A549 (cell line): Measurements from ENCODE around the gene C10orf105.

Source experiments
- HDAC2 ChIP-seq: fragments of 200-600 bp; sonication (generic); IDR thresholded peaks from 2 replicates; pipeline ENCODE4 v1.6.1; 2016
- TF ChIP-seq, protein P1 (sequence below): fragments of >200 bp; sonication (Bioruptor Twin); formaldehyde crosslinking; IDR thresholded peaks from 3 replicates; pipeline ENCODE4 v1.5.1; 2016

DNA sequence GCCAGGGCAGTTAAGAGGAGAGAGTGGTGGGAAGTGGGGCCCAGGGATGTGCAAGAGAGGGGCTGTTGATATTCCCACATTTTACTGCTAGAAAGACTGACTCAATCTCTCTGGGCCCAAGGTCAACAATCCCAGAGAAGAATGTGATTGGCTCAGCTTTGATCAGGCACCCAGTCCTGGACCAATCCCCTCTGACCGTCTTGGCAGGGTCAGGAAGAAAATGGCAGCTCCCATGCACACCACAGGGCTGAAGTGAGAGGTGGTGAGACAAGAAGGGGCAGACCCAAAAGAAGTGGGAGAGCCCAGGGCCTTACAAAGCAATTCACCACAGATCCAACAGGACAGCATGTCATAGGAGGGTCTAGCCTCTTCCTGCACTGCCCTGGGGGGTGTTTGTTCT, 3.3 kb upstream of the C10orf105 start:
- no peak for TF ChIP-seq HDAC2
- TF ChIP-seq, protein P1, sequence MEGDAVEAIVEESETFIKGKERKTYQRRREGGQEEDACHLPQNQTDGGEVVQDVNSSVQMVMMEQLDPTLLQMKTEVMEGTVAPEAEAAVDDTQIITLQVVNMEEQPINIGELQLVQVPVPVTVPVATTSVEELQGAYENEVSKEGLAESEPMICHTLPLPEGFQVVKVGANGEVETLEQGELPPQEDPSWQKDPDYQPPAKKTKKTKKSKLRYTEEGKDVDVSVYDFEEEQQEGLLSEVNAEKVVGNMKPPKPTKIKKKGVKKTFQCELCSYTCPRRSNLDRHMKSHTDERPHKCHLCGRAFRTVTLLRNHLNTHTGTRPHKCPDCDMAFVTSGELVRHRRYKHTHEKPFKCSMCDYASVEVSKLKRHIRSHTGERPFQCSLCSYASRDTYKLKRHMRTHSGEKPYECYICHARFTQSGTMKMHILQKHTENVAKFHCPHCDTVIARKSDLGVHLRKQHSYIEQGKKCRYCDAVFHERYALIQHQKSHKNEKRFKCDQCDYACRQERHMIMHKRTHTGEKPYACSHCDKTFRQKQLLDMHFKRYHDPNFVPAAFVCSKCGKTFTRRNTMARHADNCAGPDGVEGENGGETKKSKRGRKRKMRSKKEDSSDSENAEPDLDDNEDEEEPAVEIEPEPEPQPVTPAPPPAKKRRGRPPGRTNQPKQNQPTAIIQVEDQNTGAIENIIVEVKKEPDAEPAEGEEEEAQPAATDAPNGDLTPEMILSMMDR, result no peak
